Kasumi-1 (cell line): Measurements from ENCODE around the gene ATG13.
"Not testable (repeated sequence)": the region's sequence is repeated elsewhere in the genome, so short reads cannot be mapped to it uniquely, and the experiment has no call there.

Experiments
- DNase-seq, 2 experiments: peaks; one replicate each; lab custom pipeline; 2025; lab: John Stamatoyannopoulos, UW

Gene ATG13

DNA sequence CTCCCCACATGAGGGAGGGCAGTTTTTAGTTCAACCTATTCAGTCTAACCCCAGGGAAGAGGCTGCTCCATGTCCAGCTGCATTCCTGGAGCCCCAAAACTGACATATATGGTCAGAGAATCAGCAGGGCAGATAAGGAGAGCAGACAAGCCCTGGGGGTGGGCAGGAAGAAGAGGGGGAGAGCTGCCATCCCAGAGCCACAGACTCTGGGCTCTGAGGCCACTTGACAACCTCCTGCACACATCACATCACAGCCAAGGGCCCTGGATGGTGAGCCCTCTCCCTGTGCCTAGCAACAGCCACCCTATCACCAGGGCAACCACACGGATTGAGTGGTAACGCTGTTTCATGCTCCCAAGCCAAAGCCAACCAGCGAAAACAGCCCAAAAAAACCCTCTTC, 80.0 kb downstream of the ATG13 start:
- DNase-seq = no peak

DNA sequence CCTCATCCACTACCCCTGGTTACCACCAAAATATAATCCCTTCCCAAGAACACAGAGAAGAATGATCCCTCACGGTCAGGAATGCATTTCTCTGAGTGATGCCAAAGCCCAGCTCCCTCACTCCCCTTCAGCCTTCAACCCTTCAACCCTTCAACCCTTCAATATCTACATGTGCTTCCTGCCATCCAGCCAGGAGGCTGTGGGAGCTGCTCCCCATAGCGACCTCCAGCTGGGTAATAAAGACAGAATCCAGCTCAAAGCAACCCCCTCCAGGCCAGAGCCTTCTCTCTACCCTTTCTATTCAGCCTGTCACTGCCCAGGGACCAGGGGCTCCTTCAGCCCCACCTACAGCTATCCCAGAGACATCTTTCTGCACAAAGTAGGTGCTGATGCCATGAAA, 80.4 kb downstream of the ATG13 start:
- DNase-seq = no peak

DNA sequence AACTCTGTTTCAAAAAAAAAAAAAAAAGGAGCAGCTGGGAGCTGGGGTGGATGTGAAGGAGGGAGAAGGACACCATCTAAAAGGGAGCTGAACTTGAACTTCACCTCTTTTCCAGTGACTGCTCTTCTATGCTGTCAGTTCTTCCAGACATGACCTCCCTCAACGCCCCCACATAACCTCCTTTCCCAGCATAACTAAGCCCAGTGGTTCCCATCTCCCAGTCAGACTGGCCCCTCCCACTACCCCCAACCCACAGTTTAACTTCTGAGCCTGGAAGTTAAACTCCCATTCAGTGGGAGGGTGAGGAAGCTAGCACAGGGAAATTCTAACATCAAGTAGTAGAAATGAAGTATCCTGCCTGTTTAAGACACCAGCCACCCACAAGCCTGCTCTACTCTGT, 81.2 kb downstream of the ATG13 start:
- no peak for DNase-seq

DNA sequence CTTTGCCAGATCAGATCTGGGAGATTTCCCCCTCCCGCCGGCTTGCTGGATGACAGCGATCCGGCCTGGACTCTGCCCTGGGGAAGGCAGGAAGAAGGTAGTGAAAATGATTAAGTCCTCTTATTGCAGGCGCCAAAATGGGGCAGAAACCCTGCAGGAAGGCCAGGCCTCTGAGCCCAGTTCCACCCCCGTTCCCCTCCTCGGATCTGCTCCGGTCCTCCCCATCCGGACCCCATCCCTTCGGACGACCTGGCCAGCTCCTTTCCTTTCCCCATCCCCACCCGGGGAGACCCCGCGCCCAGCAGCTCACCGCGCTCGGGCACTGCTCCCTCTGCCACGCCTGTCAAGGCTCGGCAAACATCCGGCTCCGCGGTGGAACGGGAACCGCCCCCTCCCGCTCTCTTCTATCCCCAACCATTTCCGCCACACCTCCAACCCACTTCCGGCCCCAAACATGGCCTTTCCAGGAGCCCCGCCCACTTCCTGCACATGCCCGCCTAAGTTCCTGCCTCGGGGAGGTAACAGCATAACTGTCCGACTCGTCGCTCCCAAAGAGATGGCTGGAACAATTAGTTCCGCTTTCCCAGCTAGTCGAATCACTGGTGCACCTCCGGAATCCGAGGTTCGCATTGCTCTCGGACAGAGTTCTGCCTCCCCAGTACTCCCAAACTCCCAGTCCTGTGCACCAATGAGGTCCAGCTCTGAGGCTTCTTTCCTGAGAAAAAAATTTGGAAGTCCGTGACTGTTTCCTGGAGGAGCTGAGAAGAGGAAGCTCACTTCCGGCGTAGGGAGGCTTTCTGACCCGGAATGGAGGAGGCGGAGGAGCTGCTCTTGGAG, 83.1 kb downstream of the ATG13 start, which contains the start of the genes ARHGAP1 and ZNF408:
ARHGAP1 (minus strand) TSS at position 379 of the 837 bp plus-strand sequence. CDS start 4,512 bp downstream, outside the sequence.
ZNF408 (plus strand) TSS at position 791 of the 837 bp plus-strand sequence; CDS start at position 808, 17 bp downstream.
- DNase-seq = peak; percentile 98 to 99

DNA sequence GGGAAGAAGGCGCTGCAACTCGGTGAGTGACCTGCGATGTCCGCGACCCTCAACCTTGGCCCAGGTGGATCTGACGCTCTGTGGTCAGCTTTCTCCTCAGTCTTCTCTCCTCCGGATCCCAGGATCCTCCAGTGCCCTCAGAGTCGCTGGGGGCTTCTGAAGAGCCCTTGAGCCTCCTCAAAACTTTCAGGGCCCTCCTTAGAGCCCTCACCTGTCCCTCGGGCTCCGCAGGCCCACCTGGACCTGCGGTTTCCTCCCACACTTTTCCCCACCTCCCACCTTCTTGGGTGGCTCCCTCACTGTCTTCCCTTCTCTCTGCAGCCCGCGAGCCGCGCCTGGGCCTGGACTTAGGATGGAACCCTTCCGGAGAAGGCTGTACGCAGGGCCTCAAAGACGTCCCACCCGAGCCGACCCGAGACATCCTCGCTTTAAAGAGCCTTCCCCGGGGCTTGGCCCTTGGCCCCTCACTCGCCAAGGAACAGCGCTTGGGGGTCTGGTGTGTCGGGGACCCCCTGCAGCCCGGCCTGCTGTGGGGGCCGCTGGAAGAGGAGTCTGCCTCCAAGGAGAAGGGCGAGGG, 83.8 kb downstream of the ATG13 start:
- DNase-seq = no peak

DNA sequence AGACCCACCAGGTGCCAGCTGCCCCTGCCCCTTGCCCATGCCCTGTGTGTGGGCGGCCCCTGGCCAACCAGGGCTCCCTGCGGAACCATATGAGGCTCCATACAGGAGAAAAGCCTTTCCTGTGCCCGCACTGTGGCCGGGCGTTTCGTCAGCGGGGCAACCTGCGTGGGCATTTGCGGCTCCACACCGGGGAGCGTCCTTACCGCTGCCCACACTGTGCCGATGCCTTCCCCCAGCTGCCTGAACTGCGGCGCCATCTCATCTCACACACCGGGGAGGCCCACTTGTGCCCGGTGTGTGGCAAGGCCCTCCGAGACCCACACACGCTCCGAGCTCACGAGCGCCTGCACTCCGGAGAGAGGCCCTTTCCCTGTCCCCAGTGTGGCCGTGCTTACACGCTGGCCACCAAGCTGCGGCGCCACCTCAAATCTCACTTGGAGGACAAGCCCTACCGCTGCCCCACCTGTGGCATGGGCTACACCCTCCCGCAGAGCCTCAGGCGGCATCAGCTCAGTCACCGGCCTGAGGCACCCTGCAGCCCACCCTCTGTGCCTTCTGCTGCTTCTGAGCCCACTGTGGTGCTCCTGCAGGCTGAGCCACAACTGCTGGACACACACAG, 87.8 kb downstream of the ATG13 start:
- no peak for DNase-seq

DNA sequence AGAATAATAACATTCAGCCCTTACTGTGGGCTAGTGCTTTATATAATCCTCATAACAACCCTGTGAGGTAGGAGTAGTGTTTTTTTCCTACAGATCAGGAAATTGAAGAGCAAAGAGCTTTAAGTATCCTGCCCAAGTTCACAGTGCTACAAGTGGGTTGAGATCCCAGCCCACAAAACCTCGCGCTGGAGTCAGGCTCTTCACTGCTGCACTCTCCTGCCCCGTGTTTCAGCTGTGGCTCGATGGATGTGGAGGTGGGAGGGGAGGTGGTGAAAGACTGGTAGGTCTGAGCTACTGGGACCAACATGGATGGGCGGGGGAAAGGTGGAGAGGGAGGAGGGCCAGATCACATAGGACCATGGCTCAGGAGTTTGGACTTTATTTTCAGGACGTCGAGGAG, 89.5 kb downstream of the ATG13 start:
- DNase-seq = no peak

DNA sequence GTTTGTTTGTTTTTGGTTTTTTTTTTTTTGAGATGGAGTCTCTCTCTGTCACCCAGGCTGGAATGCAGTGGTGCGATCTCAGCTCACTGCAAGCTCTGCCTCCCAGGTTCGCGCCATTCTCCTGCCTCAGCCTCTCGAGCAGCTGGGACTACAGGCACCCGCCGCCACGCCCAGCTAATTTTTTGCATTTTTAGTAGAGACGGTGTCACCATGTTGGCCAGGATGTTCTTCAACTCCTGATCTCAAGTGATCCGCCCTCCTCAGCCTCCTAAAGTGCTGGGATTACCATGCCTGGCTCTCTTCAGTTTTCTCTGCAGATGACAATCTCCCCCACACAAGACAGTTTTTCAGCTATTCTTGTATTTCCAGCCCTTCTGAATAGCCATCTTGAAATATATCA, 92.0 kb downstream of the ATG13 start:
- not testable (repeated sequence) for DNase-seq

DNA sequence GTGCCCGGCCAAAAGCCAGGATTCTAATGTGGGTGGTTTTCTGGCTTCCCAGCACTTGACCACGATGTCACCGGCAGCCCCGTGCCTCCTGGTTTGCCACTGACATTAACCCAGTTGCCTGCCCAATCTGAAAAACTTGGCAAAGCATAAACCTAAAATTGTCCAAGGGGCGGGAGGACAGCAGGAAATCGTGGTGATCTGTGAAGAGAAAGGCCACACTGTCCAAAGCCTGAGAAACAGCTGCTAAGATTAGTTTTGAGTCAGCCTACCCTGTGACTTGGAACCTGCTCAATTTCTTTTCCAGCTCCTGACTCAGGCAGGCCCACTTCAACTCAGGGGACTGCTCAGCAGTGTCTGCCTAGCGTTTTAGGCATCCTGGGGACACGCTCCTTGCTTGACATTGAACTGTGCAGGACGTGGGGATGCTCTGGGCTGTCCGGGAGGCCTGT, 93.5 kb downstream of the ATG13 start:
- DNase-seq = no peak

DNA sequence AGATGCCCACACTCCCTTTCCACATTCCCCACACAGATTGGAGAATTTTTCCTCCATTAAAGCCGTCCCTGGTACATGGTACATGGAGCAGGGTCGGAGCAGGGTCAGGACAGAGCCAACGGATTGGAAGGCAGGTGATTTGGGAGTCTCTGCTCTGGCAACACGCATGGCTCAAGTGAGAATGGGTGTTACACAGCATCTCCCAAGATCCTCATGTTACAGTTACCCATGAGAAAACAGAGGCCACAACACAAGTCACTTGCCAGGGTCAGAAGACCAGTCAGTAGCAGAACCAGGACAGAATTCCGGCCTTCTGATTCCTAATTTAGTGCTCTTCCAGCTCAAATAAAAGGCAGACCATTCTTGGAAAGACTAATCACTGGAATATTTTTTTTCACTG, 94.0 kb downstream of the ATG13 start:
- DNase-seq = no peak

DNA sequence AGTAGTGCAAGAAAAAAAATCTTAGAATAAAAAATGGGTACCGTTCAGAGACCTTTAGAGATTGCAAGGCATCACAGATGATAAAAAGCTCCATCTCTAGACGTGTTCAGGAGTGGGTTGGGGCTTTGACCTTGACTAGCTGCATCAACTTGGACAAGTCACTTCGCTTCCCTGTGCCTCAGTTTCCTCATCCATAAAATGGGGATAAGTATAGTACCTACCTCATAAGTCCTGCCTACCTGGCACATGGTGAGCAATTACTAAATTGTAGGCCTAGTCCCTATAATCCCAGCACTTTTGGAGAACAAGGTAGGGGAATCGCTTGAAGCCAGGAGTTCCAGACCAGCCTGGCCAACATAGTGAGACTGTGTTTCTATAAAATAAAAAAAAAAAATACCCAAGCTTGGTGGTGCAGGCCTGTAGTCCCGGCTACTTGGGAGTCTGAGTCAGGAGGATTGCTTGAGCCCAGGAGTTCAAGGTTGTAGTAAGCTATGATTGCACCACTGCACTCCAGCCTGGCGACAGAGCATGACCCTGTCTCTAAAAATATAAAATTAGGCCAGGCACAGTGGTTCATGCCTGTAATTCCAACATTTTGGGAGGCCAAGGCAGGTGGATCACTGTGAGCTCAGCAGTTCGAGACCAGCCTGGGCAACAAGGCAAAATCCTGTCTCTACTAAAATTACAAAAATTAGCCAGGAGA, 95.7 kb downstream of the ATG13 start:
- no peak for DNase-seq

DNA sequence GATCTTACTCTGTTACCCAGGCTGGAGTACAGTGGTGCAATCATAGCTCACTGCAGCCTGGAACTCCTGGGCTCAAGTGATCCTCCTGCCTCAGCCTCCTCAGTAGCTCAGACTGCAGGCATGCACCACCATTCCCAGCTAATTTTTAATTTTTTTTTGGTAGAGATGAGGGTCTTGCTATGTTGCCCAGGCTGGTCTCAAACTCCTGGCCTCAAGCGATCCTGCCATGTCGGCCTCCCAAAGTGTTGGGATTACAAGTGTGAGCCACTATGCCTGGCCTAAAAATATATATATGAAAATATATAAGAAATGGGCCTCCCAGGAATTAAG, 100.4 kb downstream of the ATG13 start:
- not testable (repeated sequence) for DNase-seq

DNA sequence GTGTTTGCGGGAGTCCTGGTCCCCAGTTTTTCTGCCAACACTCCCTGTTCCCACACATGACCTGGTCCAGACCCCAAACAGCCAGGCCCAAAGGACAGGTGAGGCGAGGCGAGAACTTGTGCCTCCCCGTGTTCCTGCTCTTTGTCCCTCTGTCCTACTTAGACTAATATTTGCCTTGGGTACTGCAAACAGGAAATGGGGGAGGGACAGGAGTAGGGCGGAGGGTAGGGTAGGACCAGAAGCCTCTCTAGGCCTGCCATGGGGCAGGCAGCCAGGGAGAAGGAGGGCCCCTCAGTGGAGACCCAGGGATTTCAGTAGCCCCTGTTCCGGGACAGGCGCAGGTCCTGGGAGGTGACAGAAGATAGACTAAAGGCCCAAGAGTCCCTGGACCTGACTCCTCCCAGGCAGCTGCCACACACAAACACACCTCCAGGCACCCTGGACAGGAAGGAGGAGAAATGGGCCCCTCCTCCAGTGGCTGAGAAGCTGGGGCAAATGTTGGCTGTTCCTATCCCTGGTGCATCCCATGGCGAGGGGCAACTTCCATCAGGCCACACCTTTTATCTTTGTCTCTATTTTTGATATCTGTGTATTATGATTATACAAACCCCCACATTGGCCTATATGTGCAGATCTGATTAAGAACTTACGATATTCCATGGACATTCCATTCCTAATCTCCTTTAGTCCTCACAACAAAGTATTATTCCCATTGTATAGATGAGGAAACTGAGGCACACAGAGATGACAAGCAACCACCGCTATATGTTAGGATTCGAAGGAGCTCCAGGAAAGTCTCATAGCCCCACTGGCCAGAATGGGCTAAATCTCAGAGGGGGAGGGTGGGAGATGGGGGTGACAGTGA, 101.0 kb downstream of the ATG13 start:
- no peak for DNase-seq

DNA sequence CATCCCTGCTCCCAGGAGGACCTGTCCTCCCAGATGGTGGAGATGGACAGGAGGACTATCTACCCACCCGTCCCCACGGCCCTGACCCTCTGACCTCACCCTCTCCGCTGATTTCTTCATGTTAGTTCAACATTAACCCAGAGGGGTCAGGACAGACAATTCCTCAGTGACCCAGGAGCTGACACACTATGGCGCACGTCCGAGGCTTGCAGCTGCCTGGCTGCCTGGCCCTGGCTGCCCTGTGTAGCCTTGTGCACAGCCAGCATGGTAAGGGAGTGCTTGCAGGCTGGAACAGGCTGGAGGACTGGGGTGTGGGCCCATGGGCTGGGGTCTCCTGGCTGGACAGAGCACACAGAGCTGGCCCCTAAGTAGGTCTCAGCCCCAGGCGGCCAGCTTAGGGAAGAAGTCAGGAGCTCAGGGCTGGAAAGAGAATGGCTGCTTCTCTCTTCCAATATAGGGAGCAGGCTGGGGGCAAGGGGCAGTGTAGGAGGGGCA, 101.7 kb downstream of the ATG13 start, which contains the start of gene F2:
F2 (plus strand) TSS at position 166 of the 495 bp plus-strand sequence; CDS start at position 189, 23 bp downstream.
- DNase-seq = no peak

DNA sequence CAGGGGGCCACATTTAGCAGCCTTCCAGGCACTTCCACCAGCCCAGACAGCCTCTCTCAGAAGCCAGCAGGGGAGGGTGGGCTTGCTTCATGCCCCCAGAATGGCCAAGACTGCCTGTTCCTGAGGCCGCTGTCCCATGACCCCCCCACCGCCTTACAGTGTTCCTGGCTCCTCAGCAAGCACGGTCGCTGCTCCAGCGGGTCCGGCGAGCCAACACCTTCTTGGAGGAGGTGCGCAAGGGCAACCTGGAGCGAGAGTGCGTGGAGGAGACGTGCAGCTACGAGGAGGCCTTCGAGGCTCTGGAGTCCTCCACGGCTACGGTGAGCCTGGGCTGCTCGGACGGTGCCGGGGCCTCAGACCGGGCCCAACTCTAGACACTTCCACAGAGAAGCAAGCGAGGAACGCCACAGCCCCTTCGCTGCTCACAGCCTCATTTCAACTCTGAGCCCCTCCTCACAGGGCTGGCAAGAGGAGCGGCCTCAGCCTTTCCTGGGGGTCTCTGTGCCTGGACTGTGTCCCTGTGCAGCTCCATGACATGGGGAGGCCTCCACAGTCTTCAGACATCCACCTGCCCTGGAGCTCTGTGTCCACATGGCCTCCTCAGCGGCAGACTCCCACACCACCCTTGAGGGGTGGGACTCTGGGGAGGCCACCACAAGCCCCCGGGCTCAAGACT, 102.3 kb downstream of the ATG13 start:
- no peak for DNase-seq

DNA sequence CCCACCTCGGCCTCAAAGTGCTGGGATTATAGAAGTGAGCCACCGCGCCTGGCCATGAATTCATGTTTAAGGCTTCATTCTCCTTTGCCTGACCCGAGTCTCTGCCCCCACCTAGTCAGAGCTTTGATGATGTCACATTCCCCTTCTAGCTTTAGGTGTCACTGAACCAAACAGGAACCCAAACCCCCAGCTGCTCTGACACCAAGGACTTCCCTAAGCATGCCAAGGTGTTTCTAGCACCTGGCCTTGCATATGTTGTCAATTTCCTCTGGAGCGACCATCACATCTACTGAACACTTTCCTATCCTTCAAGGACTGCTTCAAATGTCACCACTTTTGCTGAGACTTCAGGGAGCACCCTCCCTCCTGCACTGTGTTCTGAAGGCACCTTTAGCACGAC, 103.9 kb downstream of the ATG13 start:
- no peak for DNase-seq

DNA sequence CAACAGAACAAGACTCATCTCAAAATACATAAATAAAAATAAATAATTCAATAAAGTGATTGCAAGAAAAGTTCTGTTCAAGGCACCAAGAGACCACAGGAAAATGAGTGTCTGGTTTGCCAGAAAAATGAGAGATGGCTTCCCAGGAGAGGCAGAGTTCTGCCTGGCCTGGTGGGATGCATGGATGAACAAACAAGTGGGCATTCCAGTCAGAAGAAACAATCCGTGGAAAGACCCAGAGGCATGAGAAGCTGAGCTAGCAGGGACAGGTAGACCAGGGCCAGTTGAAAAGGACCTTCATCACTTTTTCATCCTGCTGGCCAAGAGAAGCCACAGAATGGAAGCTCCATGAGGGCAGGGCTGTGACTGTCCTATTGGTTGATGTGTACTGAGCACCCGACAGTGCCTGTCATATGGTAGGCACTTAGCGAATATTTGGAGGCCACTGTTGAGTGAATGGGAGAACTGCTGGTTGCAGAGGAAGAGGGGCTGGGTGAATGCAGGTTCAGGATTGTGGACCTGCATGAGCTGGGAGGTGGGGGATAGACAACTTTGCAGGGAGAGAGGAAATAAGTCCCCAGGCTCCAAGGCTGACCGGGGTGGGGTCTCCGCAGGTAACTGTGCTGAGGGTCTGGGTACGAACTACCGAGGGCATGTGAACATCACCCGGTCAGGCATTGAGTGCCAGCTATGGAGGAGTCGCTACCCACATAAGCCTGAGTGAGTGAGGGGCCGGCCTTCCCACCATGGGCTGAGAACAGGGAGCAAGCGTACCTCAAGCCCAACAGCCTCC, 105.4 kb downstream of the ATG13 start:
- DNase-seq = no peak

DNA sequence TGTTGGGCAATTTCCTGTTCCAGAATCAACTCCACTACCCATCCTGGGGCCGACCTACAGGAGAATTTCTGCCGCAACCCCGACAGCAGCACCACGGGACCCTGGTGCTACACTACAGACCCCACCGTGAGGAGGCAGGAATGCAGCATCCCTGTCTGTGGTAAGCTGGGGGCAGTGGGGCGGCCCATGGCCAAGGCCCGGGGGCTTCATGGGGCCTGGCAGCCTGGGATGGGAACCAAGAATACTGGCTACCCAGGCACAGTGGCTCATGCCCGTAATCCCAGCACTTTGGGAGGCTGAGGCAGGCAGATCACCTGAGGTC, 106.0 kb downstream of the ATG13 start:
- DNase-seq = no peak

DNA sequence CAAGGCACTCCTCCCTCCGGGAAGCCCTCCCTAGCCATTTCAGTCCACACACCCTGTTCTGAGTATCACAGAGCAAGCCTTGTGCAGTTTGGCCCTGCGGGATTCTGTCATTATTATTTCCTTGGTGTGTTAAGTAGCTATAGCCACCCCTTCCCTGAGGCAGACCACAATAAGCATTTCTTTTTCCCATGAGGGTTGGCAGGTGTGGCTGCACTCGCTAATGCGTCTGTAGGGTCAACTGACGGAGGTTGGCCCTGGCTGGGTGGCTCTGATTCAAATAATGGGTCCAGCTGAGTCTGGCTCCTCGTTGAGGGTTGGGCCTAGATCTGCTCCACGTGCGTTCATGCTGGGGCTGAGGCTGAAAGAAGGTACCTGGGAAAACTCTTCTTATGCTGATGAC, 106.7 kb downstream of the ATG13 start:
- no peak for DNase-seq
